Keratinocyte (primary cell): Measurements from ENCODE around the gene PRKN. TPM values are rescaled to one million over a fixed set of nuclear protein-coding genes. Genes with fewer than 3 reads are reported as not detected.

Experiments used
- DNase-seq: peaks from one replicate; pipeline ENCODE4 v3.0.0-alpha.2; 2011; ENCODE audit warnings: low read depth, missing footprints, low spot score
- FAIRE-seq: peaks from 2 replicates; lab custom pipeline; 2011; peaks lifted over from hg19 to GRCh38; lab: Jason Lieb, UNC
- H2AFZ ChIP-seq: 2 replicates; pipeline ENCODE4 v1.6.0; 2012; ENCODE audit warnings: low read length, control low read depth, inconsistent platforms; ENCODE audit not compliant: control insufficient read depth
- H3K27ac ChIP-seq: 2 replicates; pipeline ENCODE4 v1.5.1; 2011; ENCODE audit warnings: low read length; ENCODE audit not compliant: control insufficient read depth, insufficient read depth
- H3K27me3 ChIP-seq: 3 replicates; pipeline ENCODE4 v1.6.0; 2011; ENCODE audit warnings: low read length; ENCODE audit not compliant: control insufficient read depth, insufficient read depth; ENCODE audit errors: extremely low read depth
- H3K36me3 ChIP-seq, 2 experiments: 2 replicates in 1 of 2; 3 replicates in 1 of 2; pipeline ENCODE4 v1.5.1; 2011; ENCODE audit warnings: low read length in 2 of 2, mild to moderate bottlenecking in 1 of 2; ENCODE audit not compliant: control insufficient read depth in 2 of 2, insufficient read depth in 2 of 2; ENCODE audit errors: extremely low read depth in 1 of 2
- H3K4me1 ChIP-seq: 3 replicates; pipeline ENCODE4 v1.5.1; 2011; ENCODE audit warnings: low read length; ENCODE audit not compliant: control insufficient read depth, insufficient read depth; ENCODE audit errors: extremely low read depth
- H3K4me2 ChIP-seq: 3 replicates; pipeline ENCODE4 v1.6.0; 2011; ENCODE audit warnings: low read depth, low read length; ENCODE audit not compliant: control insufficient read depth, insufficient read depth; ENCODE audit errors: extremely low read depth
- H3K4me3 ChIP-seq, 3 experiments: fragments of 200-600 bp in 1 of 3; sonication (generic) in 1 of 3; 2 replicates in 2 of 3; 3 replicates in 1 of 3; pipeline ENCODE4 v1.5.1; 2011 to 2016; ENCODE audit warnings: low read length in 3 of 3, mild to moderate bottlenecking in 3 of 3, control low read depth in 2 of 3, inconsistent platforms in 1 of 3, low read depth in 1 of 3, mixed read lengths in 1 of 3, mixed run types in 1 of 3, moderate library complexity in 1 of 3; ENCODE audit not compliant: control insufficient read depth in 2 of 3, insufficient read depth in 2 of 3; ENCODE audit errors: extremely low read depth in 1 of 3
- H3K79me2 ChIP-seq: 2 replicates; pipeline ENCODE4 v1.6.0; 2012; ENCODE audit warnings: low read length; ENCODE audit not compliant: control insufficient read depth, insufficient read depth
- H3K9ac ChIP-seq: 3 replicates; pipeline ENCODE4 v1.6.0; 2011; ENCODE audit warnings: low read length; ENCODE audit not compliant: control insufficient read depth, insufficient read depth; ENCODE audit errors: extremely low read depth
- H3K9me1 ChIP-seq: 3 replicates; pipeline ENCODE4 v1.6.0; 2011; ENCODE audit warnings: low read length; ENCODE audit not compliant: control insufficient read depth, insufficient read depth; ENCODE audit errors: extremely low read depth
- H3K9me3 ChIP-seq: 2 replicates; pipeline ENCODE4 v1.5.1; 2012; ENCODE audit warnings: low read depth, low read length; ENCODE audit not compliant: control insufficient read depth
- H4K20me1 ChIP-seq: 3 replicates; pipeline ENCODE4 v1.6.0; 2011; ENCODE audit warnings: low read length; ENCODE audit not compliant: control insufficient read depth, insufficient read depth; ENCODE audit errors: extremely low read depth
- EZH2 ChIP-seq: IDR thresholded peaks from one replicate; pipeline ENCODE4 v1.6.1; 2012; ENCODE audit warnings: inconsistent platforms, mild to moderate bottlenecking, low read length, moderate library complexity
- dilution Hi-C: fragments of 300-500 bp; cut with MboI; formaldehyde crosslinking; loops from one replicate; pipeline ENCODE4 v1.7.0; 2020; ENCODE audit warnings: low sequenced_read_pairs; ENCODE audit not compliant: extremely low pct_ligation_motif_present
- polyA plus RNA-seq, 5 experiments: library from polyadenylated mRNA; depleted of rRNA in 3 of 5; stranded (reverse) in 3 of 5; stranded (forward) in 1 of 5; unstranded in 1 of 5; fragments of >200 nt; gene quantifications; 1 replicate in 1 of 5; 2 replicates in 3 of 5; 3 replicates in 1 of 5; pipeline versions ENCODE4 v1.2.1 to v1.2.3, GENCODE V29; 2011 to 2012; ENCODE audit warnings: missing spikeins in 2 of 5, low read depth in 1 of 5, low replicate concordance in 1 of 5
- TF ChIP-seq, protein P1 (sequence below), 3 experiments: IDR thresholded peaks in 1 of 3; conservative IDR thresholded peaks in 1 of 3; optimal IDR thresholded peaks in 1 of 3; 2 replicates in 2 of 3; 3 replicates in 1 of 3; pipeline versions ENCODE3 to v1.5.1; 2011; ENCODE audit warnings: low read length in 3 of 3, mild to moderate bottlenecking in 3 of 3, moderate library complexity in 2 of 3, control low read depth in 1 of 3, inconsistent platforms in 1 of 3; ENCODE audit not compliant: insufficient read depth in 2 of 3; ENCODE audit errors: extremely low read depth in 1 of 3

Gene PRKN
- polyA plus RNA-seq, 1 donor (not counting 4 experiments of a cell fraction or from before 2014, with no cell fraction given): 0.67 TPM

DNA sequence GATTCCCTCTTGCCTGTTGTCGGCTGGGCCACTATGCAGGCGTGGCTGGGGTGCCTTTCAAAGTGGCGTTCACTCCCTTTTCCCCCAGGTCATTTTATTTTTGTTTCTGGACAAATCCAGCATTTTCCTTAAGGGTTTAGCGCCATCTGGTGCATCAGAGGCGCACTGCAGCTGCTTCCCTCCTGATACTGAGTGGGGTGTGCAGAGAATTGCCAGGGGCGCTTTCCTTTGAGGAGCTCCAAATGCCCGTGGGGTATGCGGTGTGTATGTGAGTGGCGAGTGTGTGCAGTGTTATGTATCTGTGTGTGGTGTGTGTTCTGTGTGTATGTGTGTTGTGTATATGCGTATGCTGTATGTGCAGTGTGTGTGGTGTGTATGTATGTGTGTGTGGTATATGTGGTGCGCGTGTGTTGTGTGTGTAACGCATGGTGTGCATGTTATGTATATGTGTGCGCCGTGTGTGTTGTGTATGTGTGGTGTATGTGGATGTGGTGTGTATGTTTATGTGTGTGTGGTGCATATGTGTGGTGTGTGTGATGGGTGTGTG, 1353.6 kb downstream of the PRKN start:
- Histone ChIP-seq H2AFZ (no peak overlapping the region), H3K9me1 (no peaks in the 10 kb centered on the region), H3K4me1 (peaks cover 15% of the 10 kb centered on the region), H4K20me1 (no peaks in the 10 kb centered on the region), H3K27ac (no peak overlapping the region), H3K9ac (no peak overlapping the region), H3K9me3 (no peaks in the 10 kb centered on the region), H3K4me2 (peak overlapping the region; percentile 42), H3K36me3 (no peaks in the 10 kb centered on the region), H3K4me3 (no peak overlapping the region), H3K27me3 (no peaks in the 10 kb centered on the region), H3K79me2 (no peaks in the 10 kb centered on the region)
- dilution Hi-C loops: no loop called here
- FAIRE-seq (peak; percentile 84), DNase-seq (no peak)
- TF ChIP-seq, protein P1, sequence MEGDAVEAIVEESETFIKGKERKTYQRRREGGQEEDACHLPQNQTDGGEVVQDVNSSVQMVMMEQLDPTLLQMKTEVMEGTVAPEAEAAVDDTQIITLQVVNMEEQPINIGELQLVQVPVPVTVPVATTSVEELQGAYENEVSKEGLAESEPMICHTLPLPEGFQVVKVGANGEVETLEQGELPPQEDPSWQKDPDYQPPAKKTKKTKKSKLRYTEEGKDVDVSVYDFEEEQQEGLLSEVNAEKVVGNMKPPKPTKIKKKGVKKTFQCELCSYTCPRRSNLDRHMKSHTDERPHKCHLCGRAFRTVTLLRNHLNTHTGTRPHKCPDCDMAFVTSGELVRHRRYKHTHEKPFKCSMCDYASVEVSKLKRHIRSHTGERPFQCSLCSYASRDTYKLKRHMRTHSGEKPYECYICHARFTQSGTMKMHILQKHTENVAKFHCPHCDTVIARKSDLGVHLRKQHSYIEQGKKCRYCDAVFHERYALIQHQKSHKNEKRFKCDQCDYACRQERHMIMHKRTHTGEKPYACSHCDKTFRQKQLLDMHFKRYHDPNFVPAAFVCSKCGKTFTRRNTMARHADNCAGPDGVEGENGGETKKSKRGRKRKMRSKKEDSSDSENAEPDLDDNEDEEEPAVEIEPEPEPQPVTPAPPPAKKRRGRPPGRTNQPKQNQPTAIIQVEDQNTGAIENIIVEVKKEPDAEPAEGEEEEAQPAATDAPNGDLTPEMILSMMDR (optimal IDR thresholded peaks at IDR 0.05 in 1 of 3, IDR thresholded peaks at IDR 0.05 in 1 of 3, conservative IDR thresholded peaks at IDR 0.05 in 1 of 3; ENCODE audit: extremely low read depth in 1 of 3, insufficient read depth in 2 of 3, low read length in 3 of 3): peak; percentile 78 to 98 (median 88)
- TF ChIP-seq EZH2: no peak

DNA sequence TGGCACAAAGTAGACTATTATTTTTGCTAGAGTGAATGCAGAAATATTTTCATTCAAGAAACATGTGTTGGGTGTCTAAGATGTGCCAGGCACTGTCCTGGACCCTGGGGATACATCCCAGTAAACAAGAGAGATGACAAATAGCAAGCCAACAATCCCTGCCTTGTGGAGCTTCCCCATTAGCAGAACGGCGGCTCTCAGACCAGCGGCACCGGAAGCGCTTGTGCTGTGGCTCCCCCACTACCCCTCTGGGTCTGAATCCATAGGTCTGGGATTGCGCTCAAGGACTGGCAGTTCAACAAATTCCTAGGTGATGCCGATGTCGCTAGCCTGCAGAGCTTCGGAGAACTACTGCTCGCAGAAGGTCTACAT, 1355.2 kb downstream of the PRKN start:
- H3K79me2 ChIP-seq: no peaks in the 10 kb centered on the region
- FAIRE-seq: no peak
- H3K9me3 ChIP-seq: no peaks in the 10 kb centered on the region
- no peak overlapping the region for H3K9ac ChIP-seq
- dilution Hi-C loops: no loop called here
- no peaks in the 10 kb centered on the region for H3K9me1 ChIP-seq
- no peaks in the 10 kb centered on the region for H3K27me3 ChIP-seq
- no peaks in the 10 kb centered on the region for H3K36me3 ChIP-seq
- no peak for DNase-seq
- no peak overlapping the region for H3K4me3 ChIP-seq
- H2AFZ ChIP-seq: no peak overlapping the region
- H4K20me1 ChIP-seq: no peaks in the 10 kb centered on the region
- H3K4me1 ChIP-seq: peaks cover 17% of the 10 kb centered on the region
- no peak overlapping the region for H3K27ac ChIP-seq
- no peak for TF ChIP-seq EZH2
- TF ChIP-seq, protein P1 (optimal IDR thresholded peaks at IDR 0.05 in 1 of 3, IDR thresholded peaks at IDR 0.05 in 1 of 3, conservative IDR thresholded peaks at IDR 0.05 in 1 of 3; ENCODE audit: extremely low read depth in 1 of 3, insufficient read depth in 2 of 3, low read length in 3 of 3): no peak
- H3K4me2 ChIP-seq: no peak overlapping the region
